OCI-M1 (cell line): ENCODE data around the gene STIL.
"Not testable (repeated sequence)": the region's sequence is repeated elsewhere in the genome, so short reads cannot be mapped to it uniquely, and the experiment has no call there.

ENCODE experiments used
- DNase-seq: peaks from one replicate; lab custom pipeline; 2025; lab: John Stamatoyannopoulos, UW

STIL gene

GRCh38 chr1:47219590-47220220 is 94.2 kb downstream of the STIL start:
- no peak for DNase-seq

GRCh38 chr1:47219001-47219400 is 94.9 kb downstream of the STIL start:
- DNase-seq: no peak

GRCh38 chr1:47216278-47217059 is 97.5 kb downstream of the STIL start:
- no peak for DNase-seq

GRCh38 chr1:47215713-47216112 is 98.2 kb downstream of the STIL start:
- no peak for DNase-seq

- peak; percentile 50 for DNase-seq
Observed at GRCh38 chr1:47214549-47214948, 99.4 kb downstream of the STIL start.

- DNase-seq: peak; percentile 70
Observed at GRCh38 chr1:47213230-47213963, 100.5 kb downstream of the STIL start.

GRCh38 chr1:47212636-47213229 is 101.2 kb downstream of the STIL start:
- DNase-seq: no peak

- DNase-seq: peak; percentile 83
Observed at GRCh38 chr1:47211796-47212269, 102.1 kb downstream of the STIL start.

- DNase-seq: no peak
Observed at GRCh38 chr1:47210666-47211065, 103.3 kb downstream of the STIL start.

GRCh38 chr1:47209725-47210325 is 104.1 kb downstream of the STIL start:
- no peak for DNase-seq

- no peak for DNase-seq
Observed at GRCh38 chr1:47209091-47209490, 104.9 kb downstream of the STIL start.

- DNase-seq: no peak
Observed at GRCh38 chr1:47208374-47208850, 105.5 kb downstream of the STIL start.

- no peak for DNase-seq
Observed at GRCh38 chr1:47207803-47208373, 106.1 kb downstream of the STIL start.

GRCh38 chr1:47205918-47206317 is 108.0 kb downstream of the STIL start:
- DNase-seq: no peak

GRCh38 chr1:47203504-47203903 is 110.4 kb downstream of the STIL start:
- DNase-seq: not testable (repeated sequence)

GRCh38 chr1:47201179-47201578 is 112.8 kb downstream of the STIL start:
- DNase-seq: no peak
